IMR-90 (cell line): ENCODE results near the gene LDLRAD4. TPM values are rescaled to one million over a fixed set of nuclear protein-coding genes. Genes with fewer than 3 reads are reported as not detected.

Experiments
- ATAC-seq: fragments of 200-7000 bp; cut with Tn5 transposase; 2 replicates; pipeline ENCODE4 v1.9.1; 2020; ENCODE audit warnings: low read depth, mild to moderate bottlenecking, moderate library complexity
- BruUV-seq: library from RNA; stranded (reverse); fragments of 400-500 nt; replicated peaks from 2 replicates; lab custom pipeline; 2021; lab: Mats Ljungman, UMichigan
- CTCF ChIA-PET: fragments of 300-600 bp; formaldehyde crosslinking; extraction: SDS; loops from one replicate; lab custom pipeline; 2021; ENCODE audit warnings: antibody characterized with exemption; lab: Yijun Ruan, JAX
- POLR2A ChIA-PET: fragments of 300-600 bp; sonication (Branson Sonifier 250); formaldehyde crosslinking; loops from one replicate; lab custom pipeline; 2022; ENCODE audit warnings: antibody characterized with exemption; ENCODE audit not compliant: unreplicated experiment; lab: Charles Lee
- DNase-seq: peaks from one replicate; pipeline ENCODE4 v3.0.0; 2013
- H2AFZ ChIP-seq: replicated peaks from 2 replicates; pipeline ENCODE3; 2013; ENCODE audit warnings: low read length, mild to moderate bottlenecking; ENCODE audit not compliant: poor library complexity
- H2AK5ac ChIP-seq: 2 replicates; pipeline ENCODE4 v1.6.1; 2013; ENCODE audit warnings: low read depth, low read length, inconsistent platforms
- H2AK9ac ChIP-seq: replicated peaks from 2 replicates; pipeline ENCODE3; 2013; ENCODE audit warnings: mild to moderate bottlenecking, low read depth, low read length, moderate library complexity; ENCODE audit not compliant: poor library complexity
- H2BK120ac ChIP-seq: 2 replicates; pipeline ENCODE4 v1.6.1; 2013; ENCODE audit warnings: low read depth, low read length, inconsistent platforms
- H2BK15ac ChIP-seq: 3 replicates; pipeline ENCODE4 v1.6.1; 2013; ENCODE audit warnings: low read depth, low read length, inconsistent platforms
- H2BK20ac ChIP-seq: 2 replicates; pipeline ENCODE4 v1.6.1; 2013; ENCODE audit warnings: low read depth, mild to moderate bottlenecking, inconsistent platforms, low read length, moderate library complexity
- H2BK5ac ChIP-seq: 2 replicates; pipeline ENCODE4 v1.6.1; 2013; ENCODE audit warnings: mild to moderate bottlenecking, low read depth, low read length, inconsistent platforms; ENCODE audit not compliant: poor library complexity, severe bottlenecking
- H3K14ac ChIP-seq: replicated peaks from 2 replicates; pipeline ENCODE4 v1.6.1; 2013; ENCODE audit warnings: low read depth, low read length, inconsistent platforms
- H3K18ac ChIP-seq: 2 replicates; pipeline ENCODE4 v1.6.1; 2013; ENCODE audit warnings: low read depth, low read length, control low read depth
- H3K23ac ChIP-seq: 2 replicates; pipeline ENCODE4 v1.6.1; 2013; ENCODE audit warnings: low read depth, low read length, inconsistent platforms
- H3K27ac ChIP-seq: 2 replicates; pipeline ENCODE4 v1.5.1; 2013; ENCODE audit warnings: mild to moderate bottlenecking, control low read depth, low read length; ENCODE audit not compliant: insufficient read depth
- H3K27me3 ChIP-seq: 2 replicates; pipeline ENCODE4 v1.6.1; 2013; ENCODE audit warnings: low read length; ENCODE audit not compliant: control insufficient read depth, insufficient read depth
- H3K36me3 ChIP-seq: 2 replicates; pipeline ENCODE4 v1.6.1; 2013; ENCODE audit warnings: low read length, mixed read lengths; ENCODE audit not compliant: control insufficient read depth, insufficient read depth
- H3K4ac ChIP-seq: 2 replicates; pipeline ENCODE4 v1.6.1; 2013; ENCODE audit warnings: low read depth, low read length, inconsistent platforms
- H3K4me1 ChIP-seq: 2 replicates; pipeline ENCODE4 v1.6.1; 2013; ENCODE audit warnings: low read length, mixed read lengths; ENCODE audit not compliant: control insufficient read depth, insufficient read depth
- H3K4me2 ChIP-seq: 2 replicates; pipeline ENCODE4 v1.6.1; 2013; ENCODE audit warnings: low read depth, mild to moderate bottlenecking, control low read depth, low read length, moderate library complexity
- H3K4me3 ChIP-seq: 2 replicates; pipeline ENCODE4 v1.5.1; 2013; ENCODE audit warnings: low read depth, mild to moderate bottlenecking, control low read depth, low read length, moderate library complexity; ENCODE audit not compliant: insufficient read depth
- H3K56ac ChIP-seq: 2 replicates; pipeline ENCODE4 v1.6.1; 2013; ENCODE audit warnings: low read length, inconsistent platforms; ENCODE audit not compliant: insufficient read depth; ENCODE audit errors: extremely low read depth
- H3K79me1 ChIP-seq, 2 experiments: 2 replicates each; pipeline ENCODE4 v1.6.1; 2013; ENCODE audit warnings: low read length in 2 of 2, inconsistent platforms in 1 of 2, low read depth in 1 of 2
- H3K9ac ChIP-seq: 2 replicates; pipeline ENCODE4 v1.6.1; 2013; ENCODE audit warnings: low read depth, low read length, control low read depth
- H3K9me1 ChIP-seq: 2 replicates; pipeline ENCODE4 v1.6.1; 2013; ENCODE audit warnings: low read length, inconsistent platforms; ENCODE audit not compliant: insufficient read depth
- H3K9me3 ChIP-seq: 2 replicates; pipeline ENCODE4 v1.6.1; 2013; ENCODE audit warnings: low read length; ENCODE audit not compliant: control insufficient read depth, insufficient read depth
- H4K20me1 ChIP-seq: 2 replicates; pipeline ENCODE4 v1.6.1; 2013; ENCODE audit warnings: low read length, inconsistent platforms; ENCODE audit not compliant: insufficient read depth
- H4K5ac ChIP-seq: 2 replicates; pipeline ENCODE4 v1.6.1; 2013; ENCODE audit warnings: mild to moderate bottlenecking, low read depth, low read length, control low read depth
- H4K8ac ChIP-seq, 2 experiments: 2 replicates each; pipeline ENCODE4 v1.6.1; 2013; ENCODE audit warnings: low read depth in 2 of 2, low read length in 2 of 2, control low read depth in 1 of 2, inconsistent platforms in 1 of 2
- H4K91ac ChIP-seq: 2 replicates; pipeline ENCODE4 v1.6.1; 2013; ENCODE audit warnings: low read depth, low read length, inconsistent platforms; ENCODE audit not compliant: insufficient read depth
- BHLHE40 ChIP-seq: fragments of 150-350 bp; IDR thresholded peaks from 2 replicates; pipeline ENCODE4 v1.6.1; 2016; ENCODE audit warnings: mild to moderate bottlenecking, low read depth, low read length
- CEBPB ChIP-seq: IDR thresholded peaks from 2 replicates; pipeline ENCODE4 v1.6.1; 2012; ENCODE audit warnings: low read depth, low read length, improper control_type of control experiment
- CHD1 ChIP-seq: IDR thresholded peaks from 2 replicates; pipeline ENCODE4 v1.6.1; 2012; ENCODE audit warnings: low read depth, low read length, improper control_type of control experiment
- FOS ChIP-seq: fragments of 150-350 bp; IDR thresholded peaks from 2 replicates; pipeline ENCODE4 v1.6.1; 2016; ENCODE audit warnings: low read depth, low read length
- MAFK ChIP-seq: IDR thresholded peaks from 2 replicates; pipeline ENCODE4 v1.6.1; 2012; ENCODE audit warnings: low read depth, low read length, improper control_type of control experiment
- MAZ ChIP-seq: IDR thresholded peaks from 2 replicates; pipeline ENCODE4 v1.6.1; 2012; ENCODE audit warnings: low read depth, mild to moderate bottlenecking, low read length, improper control_type of control experiment, moderate library complexity, borderline replicate concordance
- MXI1 ChIP-seq: IDR thresholded peaks from 2 replicates; pipeline ENCODE4 v1.6.1; 2012; ENCODE audit warnings: low read depth, mild to moderate bottlenecking, low read length, moderate library complexity, borderline replicate concordance
- NFE2L2 ChIP-seq: fragments of 150-350 bp; IDR thresholded peaks from 2 replicates; pipeline ENCODE4 v1.6.1; 2016; ENCODE audit warnings: low read depth, mild to moderate bottlenecking, low read length
- POLR2A ChIP-seq: IDR thresholded peaks from 2 replicates; pipeline ENCODE4 v1.6.1; 2012; ENCODE audit warnings: mild to moderate bottlenecking, low read depth, low read length
- RAD21 ChIP-seq: IDR thresholded peaks from 2 replicates; pipeline ENCODE4 v1.6.1; 2012; ENCODE audit warnings: low read length, improper control_type of control experiment
- RCOR1 ChIP-seq: IDR thresholded peaks from 2 replicates; pipeline ENCODE4 v1.6.1; 2012; ENCODE audit warnings: mild to moderate bottlenecking, low read length, improper control_type of control experiment; ENCODE audit not compliant: insufficient replicate concordance
- RFX5 ChIP-seq: IDR thresholded peaks from 2 replicates; pipeline ENCODE4 v1.8.0; 2012; ENCODE audit warnings: low read depth, mild to moderate bottlenecking, low read length, moderate library complexity
- SMC3 ChIP-seq: fragments of 150-350 bp; IDR thresholded peaks from 2 replicates; pipeline ENCODE4 v1.6.1; 2016; ENCODE audit warnings: low read depth, mild to moderate bottlenecking, antibody characterized with exemption, low read length, moderate library complexity
- USF2 ChIP-seq: fragments of 150-350 bp; IDR thresholded peaks from 2 replicates; pipeline ENCODE4 v1.6.1; 2017; ENCODE audit warnings: mild to moderate bottlenecking, antibody characterized with exemption, low read length, low read depth
- WGBS, 2 experiments: methylation state at CpG; one replicate each; pipeline versions ENCODE4 v1.1.5 to v1.1.7; 2013; ENCODE audit warnings: missing lambda C conversion rate in 2 of 2; ENCODE audit not compliant: insufficient read length in 1 of 2; ENCODE audit errors: extremely low coverage in 2 of 2; 5-methylcytosine and 5-hydroxymethylcytosine counted together
- dilution Hi-C: fragments of 300-500 bp; cut with HindIII; formaldehyde crosslinking; loops from one replicate; pipeline ENCODE4 v1.14.3; 2018; ENCODE audit warnings: low sequenced_read_pairs; ENCODE audit not compliant: unreplicated experiment
- in situ Hi-C: fragments of 300-500 bp; cut with MboI; formaldehyde crosslinking; loops from 3 replicates; pipeline ENCODE4 v1.14.3; 2019; ENCODE audit warnings: low sequenced_read_pairs, inconsistent platforms, mixed read lengths
- intact Hi-C: fragments of 100-400 bp; cut with micrococcal nuclease; formaldehyde crosslinking; loops from 2 replicates; pipeline ENCODE4 v1.10.0; 2022
- polyA plus RNA-seq, 3 experiments: library from polyadenylated mRNA; depleted of rRNA; stranded (reverse); fragments of >200 nt; gene quantifications; 2 replicates each; pipeline ENCODE4 v1.2.3, GENCODE V29; 2012; ENCODE audit warnings: low replicate concordance in 1 of 3
- total RNA-seq: library from RNA; depleted of rRNA; stranded (reverse); fragments of >200 nt; gene quantifications from 2 replicates; pipeline ENCODE4 v1.2.3, GENCODE V29; 2012
- TF ChIP-seq, protein P1 (sequence below): fragments of 150-350 bp; IDR thresholded peaks from 2 replicates; pipeline ENCODE4 v1.6.1; 2016; ENCODE audit warnings: low read depth, mild to moderate bottlenecking, low read length, moderate library complexity, borderline replicate concordance
- TF ChIP-seq, protein P2 (sequence below): conservative IDR thresholded peaks from 2 replicates; pipeline ENCODE4 v1.5.1; 2012; ENCODE audit warnings: mild to moderate bottlenecking, low read depth, low read length, improper control_type of control experiment

The LDLRAD4 gene
- total and polyA plus RNA-seq, 2 of the 4 experiments (the other 2 are of a cell fraction) = not detected

DNA sequence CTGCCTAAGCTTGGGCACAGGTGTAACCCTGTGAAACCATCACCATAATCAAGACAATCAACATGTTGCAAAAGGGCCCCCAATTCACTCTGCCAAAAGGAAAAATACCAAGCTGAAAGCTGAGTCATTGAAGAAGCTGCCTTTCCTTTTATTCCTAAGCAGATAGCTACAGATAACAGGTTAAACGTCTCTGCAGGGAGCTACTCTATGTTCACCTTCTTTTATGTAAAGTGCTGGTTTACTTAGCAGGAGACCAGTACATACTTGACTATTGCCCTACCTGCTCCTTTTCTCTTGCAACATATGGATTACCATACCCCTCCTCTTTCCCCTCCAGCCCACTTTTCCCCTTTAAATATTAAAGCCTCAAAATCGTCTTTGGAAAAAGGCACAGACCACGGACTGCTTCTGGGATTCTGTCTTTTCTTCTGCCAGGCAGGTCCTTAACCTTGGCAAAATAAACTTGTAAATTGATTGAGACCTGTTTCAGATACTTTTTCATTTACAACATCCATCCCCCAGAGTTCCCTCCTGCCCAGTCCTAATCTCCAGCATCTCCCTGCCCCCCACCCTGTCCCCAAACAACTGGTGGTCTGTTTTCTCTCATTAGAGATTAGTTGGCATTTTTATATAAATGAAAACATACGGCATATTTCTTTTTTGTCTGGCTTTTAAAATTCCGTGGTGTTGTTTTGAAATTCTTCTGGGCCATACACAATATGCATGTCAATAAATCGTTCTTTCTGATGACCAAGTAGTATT, 37.8 kb upstream of the LDLRAD4 start:
- Histone ChIP-seq H2BK120ac (no peak overlapping the region), H3K9ac (no peak overlapping the region), H3K14ac (no peak overlapping the region), H2AK5ac (no peak overlapping the region), H3K79me1 (no peaks in the 10 kb centered on the region), H2BK20ac (no peak overlapping the region), H2AFZ (no peak overlapping the region), H2AK9ac (no peak overlapping the region), H3K9me3 (no peaks in the 10 kb centered on the region), H3K4me3 (no peak overlapping the region), H3K36me3 (no peaks in the 10 kb centered on the region), H4K91ac (no peak overlapping the region), H3K18ac (no peak overlapping the region), H3K9me1 (no peaks in the 10 kb centered on the region), H3K56ac (no peak overlapping the region), H4K5ac (no peak overlapping the region), H3K4me1 (no peaks in the 10 kb centered on the region), H2BK5ac (no peak overlapping the region), H3K23ac (no peak overlapping the region), H3K4ac (no peak overlapping the region), H3K27me3 (peaks cover 22% of the 10 kb centered on the region), H2BK15ac (no peak overlapping the region), H4K20me1 (no peaks in the 10 kb centered on the region), H3K4me2 (no peak overlapping the region), H4K8ac (no peak overlapping the region), H3K27ac (no peak overlapping the region)
- no CpG with 5 or more reads among the region's 6 CpGs for WGBS, 2 experiments
- TF ChIP-seq MXI1 (no peak), RFX5 (no peak), MAFK (no peak), CEBPB (no peak), RCOR1 (no peak), BHLHE40 (no peak), FOS (no peak), NFE2L2 (no peak), POLR2A (no peak), CHD1 (no peak), RAD21 (no peak), MAZ (no peak), USF2 (no peak), SMC3 (no peak)
- TF ChIP-seq, protein P1, sequence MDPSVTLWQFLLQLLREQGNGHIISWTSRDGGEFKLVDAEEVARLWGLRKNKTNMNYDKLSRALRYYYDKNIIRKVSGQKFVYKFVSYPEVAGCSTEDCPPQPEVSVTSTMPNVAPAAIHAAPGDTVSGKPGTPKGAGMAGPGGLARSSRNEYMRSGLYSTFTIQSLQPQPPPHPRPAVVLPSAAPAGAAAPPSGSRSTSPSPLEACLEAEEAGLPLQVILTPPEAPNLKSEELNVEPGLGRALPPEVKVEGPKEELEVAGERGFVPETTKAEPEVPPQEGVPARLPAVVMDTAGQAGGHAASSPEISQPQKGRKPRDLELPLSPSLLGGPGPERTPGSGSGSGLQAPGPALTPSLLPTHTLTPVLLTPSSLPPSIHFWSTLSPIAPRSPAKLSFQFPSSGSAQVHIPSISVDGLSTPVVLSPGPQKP = no peak
- TF ChIP-seq, protein P2, sequence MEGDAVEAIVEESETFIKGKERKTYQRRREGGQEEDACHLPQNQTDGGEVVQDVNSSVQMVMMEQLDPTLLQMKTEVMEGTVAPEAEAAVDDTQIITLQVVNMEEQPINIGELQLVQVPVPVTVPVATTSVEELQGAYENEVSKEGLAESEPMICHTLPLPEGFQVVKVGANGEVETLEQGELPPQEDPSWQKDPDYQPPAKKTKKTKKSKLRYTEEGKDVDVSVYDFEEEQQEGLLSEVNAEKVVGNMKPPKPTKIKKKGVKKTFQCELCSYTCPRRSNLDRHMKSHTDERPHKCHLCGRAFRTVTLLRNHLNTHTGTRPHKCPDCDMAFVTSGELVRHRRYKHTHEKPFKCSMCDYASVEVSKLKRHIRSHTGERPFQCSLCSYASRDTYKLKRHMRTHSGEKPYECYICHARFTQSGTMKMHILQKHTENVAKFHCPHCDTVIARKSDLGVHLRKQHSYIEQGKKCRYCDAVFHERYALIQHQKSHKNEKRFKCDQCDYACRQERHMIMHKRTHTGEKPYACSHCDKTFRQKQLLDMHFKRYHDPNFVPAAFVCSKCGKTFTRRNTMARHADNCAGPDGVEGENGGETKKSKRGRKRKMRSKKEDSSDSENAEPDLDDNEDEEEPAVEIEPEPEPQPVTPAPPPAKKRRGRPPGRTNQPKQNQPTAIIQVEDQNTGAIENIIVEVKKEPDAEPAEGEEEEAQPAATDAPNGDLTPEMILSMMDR = no peak
- DNase-seq (no peak), ATAC-seq (no peak)
- dilution Hi-C loops (no loop called here), in situ Hi-C loops (no loop called here), intact Hi-C loops (no loop called here)
- CTCF ChIA-PET = interaction anchor here (1.2 kb wide), 1 partner anchor 8 kb away, joined by 3 read pairs; no protein-coding TSS in a partner anchor
- BruUV-seq = no TSS peak
- POLR2A ChIA-PET = no interaction called here
